IMR-90 (cell line): Measurements from ENCODE around the gene UPK1B. TPM values are rescaled to one million over a fixed set of nuclear protein-coding genes. Genes with fewer than 3 reads are reported as not detected.

Source experiments
- ATAC-seq: fragments of 200-7000 bp; cut with Tn5 transposase; 2 replicates; pipeline ENCODE4 v1.9.1; 2020; ENCODE audit warnings: low read depth, mild to moderate bottlenecking, moderate library complexity
- BruUV-seq: library from RNA; stranded (reverse); fragments of 400-500 nt; replicated peaks from 2 replicates; lab custom pipeline; 2021; lab: Mats Ljungman, UMichigan
- CTCF ChIA-PET: fragments of 300-600 bp; formaldehyde crosslinking; extraction: SDS; loops from one replicate; lab custom pipeline; 2021; ENCODE audit warnings: antibody characterized with exemption; lab: Yijun Ruan, JAX
- POLR2A ChIA-PET: fragments of 300-600 bp; sonication (Branson Sonifier 250); formaldehyde crosslinking; loops from one replicate; lab custom pipeline; 2022; ENCODE audit warnings: antibody characterized with exemption; ENCODE audit not compliant: unreplicated experiment; lab: Charles Lee
- DNase-seq: peaks from one replicate; pipeline ENCODE4 v3.0.0; 2013
- H2AFZ ChIP-seq: replicated peaks from 2 replicates; pipeline ENCODE3; 2013; ENCODE audit warnings: low read length, mild to moderate bottlenecking; ENCODE audit not compliant: poor library complexity
- H2AK5ac ChIP-seq: 2 replicates; pipeline ENCODE4 v1.6.1; 2013; ENCODE audit warnings: low read depth, low read length, inconsistent platforms
- H2AK9ac ChIP-seq: replicated peaks from 2 replicates; pipeline ENCODE3; 2013; ENCODE audit warnings: mild to moderate bottlenecking, low read depth, low read length, moderate library complexity; ENCODE audit not compliant: poor library complexity
- H2BK120ac ChIP-seq: 2 replicates; pipeline ENCODE4 v1.6.1; 2013; ENCODE audit warnings: low read depth, low read length, inconsistent platforms
- H2BK15ac ChIP-seq: 3 replicates; pipeline ENCODE4 v1.6.1; 2013; ENCODE audit warnings: low read depth, low read length, inconsistent platforms
- H2BK20ac ChIP-seq: 2 replicates; pipeline ENCODE4 v1.6.1; 2013; ENCODE audit warnings: low read depth, mild to moderate bottlenecking, inconsistent platforms, low read length, moderate library complexity
- H2BK5ac ChIP-seq: 2 replicates; pipeline ENCODE4 v1.6.1; 2013; ENCODE audit warnings: mild to moderate bottlenecking, low read depth, low read length, inconsistent platforms; ENCODE audit not compliant: poor library complexity, severe bottlenecking
- H3K14ac ChIP-seq: replicated peaks from 2 replicates; pipeline ENCODE4 v1.6.1; 2013; ENCODE audit warnings: low read depth, low read length, inconsistent platforms
- H3K18ac ChIP-seq: 2 replicates; pipeline ENCODE4 v1.6.1; 2013; ENCODE audit warnings: low read depth, low read length, control low read depth
- H3K23ac ChIP-seq: 2 replicates; pipeline ENCODE4 v1.6.1; 2013; ENCODE audit warnings: low read depth, low read length, inconsistent platforms
- H3K27ac ChIP-seq: 2 replicates; pipeline ENCODE4 v1.5.1; 2013; ENCODE audit warnings: mild to moderate bottlenecking, control low read depth, low read length; ENCODE audit not compliant: insufficient read depth
- H3K27me3 ChIP-seq: 2 replicates; pipeline ENCODE4 v1.6.1; 2013; ENCODE audit warnings: low read length; ENCODE audit not compliant: control insufficient read depth, insufficient read depth
- H3K36me3 ChIP-seq: 2 replicates; pipeline ENCODE4 v1.6.1; 2013; ENCODE audit warnings: low read length, mixed read lengths; ENCODE audit not compliant: control insufficient read depth, insufficient read depth
- H3K4ac ChIP-seq: 2 replicates; pipeline ENCODE4 v1.6.1; 2013; ENCODE audit warnings: low read depth, low read length, inconsistent platforms
- H3K4me1 ChIP-seq: 2 replicates; pipeline ENCODE4 v1.6.1; 2013; ENCODE audit warnings: low read length, mixed read lengths; ENCODE audit not compliant: control insufficient read depth, insufficient read depth
- H3K4me2 ChIP-seq: 2 replicates; pipeline ENCODE4 v1.6.1; 2013; ENCODE audit warnings: low read depth, mild to moderate bottlenecking, control low read depth, low read length, moderate library complexity
- H3K4me3 ChIP-seq: 2 replicates; pipeline ENCODE4 v1.5.1; 2013; ENCODE audit warnings: low read depth, mild to moderate bottlenecking, control low read depth, low read length, moderate library complexity; ENCODE audit not compliant: insufficient read depth
- H3K56ac ChIP-seq: 2 replicates; pipeline ENCODE4 v1.6.1; 2013; ENCODE audit warnings: low read length, inconsistent platforms; ENCODE audit not compliant: insufficient read depth; ENCODE audit errors: extremely low read depth
- H3K79me1 ChIP-seq, 2 experiments: 2 replicates each; pipeline ENCODE4 v1.6.1; 2013; ENCODE audit warnings: low read length in 2 of 2, inconsistent platforms in 1 of 2, low read depth in 1 of 2
- H3K9ac ChIP-seq: 2 replicates; pipeline ENCODE4 v1.6.1; 2013; ENCODE audit warnings: low read depth, low read length, control low read depth
- H3K9me1 ChIP-seq: 2 replicates; pipeline ENCODE4 v1.6.1; 2013; ENCODE audit warnings: low read length, inconsistent platforms; ENCODE audit not compliant: insufficient read depth
- H3K9me3 ChIP-seq: 2 replicates; pipeline ENCODE4 v1.6.1; 2013; ENCODE audit warnings: low read length; ENCODE audit not compliant: control insufficient read depth, insufficient read depth
- H4K20me1 ChIP-seq: 2 replicates; pipeline ENCODE4 v1.6.1; 2013; ENCODE audit warnings: low read length, inconsistent platforms; ENCODE audit not compliant: insufficient read depth
- H4K5ac ChIP-seq: 2 replicates; pipeline ENCODE4 v1.6.1; 2013; ENCODE audit warnings: mild to moderate bottlenecking, low read depth, low read length, control low read depth
- H4K8ac ChIP-seq, 2 experiments: 2 replicates each; pipeline ENCODE4 v1.6.1; 2013; ENCODE audit warnings: low read depth in 2 of 2, low read length in 2 of 2, control low read depth in 1 of 2, inconsistent platforms in 1 of 2
- H4K91ac ChIP-seq: 2 replicates; pipeline ENCODE4 v1.6.1; 2013; ENCODE audit warnings: low read depth, low read length, inconsistent platforms; ENCODE audit not compliant: insufficient read depth
- FOS ChIP-seq: fragments of 150-350 bp; IDR thresholded peaks from 2 replicates; pipeline ENCODE4 v1.6.1; 2016; ENCODE audit warnings: low read depth, low read length
- MAFK ChIP-seq: IDR thresholded peaks from 2 replicates; pipeline ENCODE4 v1.6.1; 2012; ENCODE audit warnings: low read depth, low read length, improper control_type of control experiment
- NFE2L2 ChIP-seq: fragments of 150-350 bp; IDR thresholded peaks from 2 replicates; pipeline ENCODE4 v1.6.1; 2016; ENCODE audit warnings: low read depth, mild to moderate bottlenecking, low read length
- POLR2A ChIP-seq: IDR thresholded peaks from 2 replicates; pipeline ENCODE4 v1.6.1; 2012; ENCODE audit warnings: mild to moderate bottlenecking, low read depth, low read length
- RCOR1 ChIP-seq: IDR thresholded peaks from 2 replicates; pipeline ENCODE4 v1.6.1; 2012; ENCODE audit warnings: mild to moderate bottlenecking, low read length, improper control_type of control experiment; ENCODE audit not compliant: insufficient replicate concordance
- SMC3 ChIP-seq: fragments of 150-350 bp; IDR thresholded peaks from 2 replicates; pipeline ENCODE4 v1.6.1; 2016; ENCODE audit warnings: low read depth, mild to moderate bottlenecking, antibody characterized with exemption, low read length, moderate library complexity
- WGBS, 2 experiments: methylation state at CpG; one replicate each; pipeline versions ENCODE4 v1.1.5 to v1.1.7; 2013; ENCODE audit warnings: missing lambda C conversion rate in 2 of 2; ENCODE audit not compliant: insufficient read length in 1 of 2; ENCODE audit errors: extremely low coverage in 2 of 2; 5-methylcytosine and 5-hydroxymethylcytosine counted together
- dilution Hi-C: fragments of 300-500 bp; cut with HindIII; formaldehyde crosslinking; loops from one replicate; pipeline ENCODE4 v1.14.3; 2018; ENCODE audit warnings: low sequenced_read_pairs; ENCODE audit not compliant: unreplicated experiment
- in situ Hi-C: fragments of 300-500 bp; cut with MboI; formaldehyde crosslinking; loops from 3 replicates; pipeline ENCODE4 v1.14.3; 2019; ENCODE audit warnings: low sequenced_read_pairs, inconsistent platforms, mixed read lengths
- intact Hi-C: fragments of 100-400 bp; cut with micrococcal nuclease; formaldehyde crosslinking; loops from 2 replicates; pipeline ENCODE4 v1.10.0; 2022
- polyA plus RNA-seq, 3 experiments: library from polyadenylated mRNA; depleted of rRNA; stranded (reverse); fragments of >200 nt; gene quantifications; 2 replicates each; pipeline ENCODE4 v1.2.3, GENCODE V29; 2012; ENCODE audit warnings: low replicate concordance in 1 of 3
- total RNA-seq: library from RNA; depleted of rRNA; stranded (reverse); fragments of >200 nt; gene quantifications from 2 replicates; pipeline ENCODE4 v1.2.3, GENCODE V29; 2012
- TF ChIP-seq, protein P1 (sequence below): fragments of 150-350 bp; IDR thresholded peaks from 2 replicates; pipeline ENCODE4 v1.6.1; 2016; ENCODE audit warnings: low read depth, mild to moderate bottlenecking, low read length, moderate library complexity, borderline replicate concordance
- TF ChIP-seq, protein P2 (sequence below): fragments of 150-350 bp; IDR thresholded peaks from 2 replicates; pipeline ENCODE4 v1.6.1; 2017; ENCODE audit warnings: mild to moderate bottlenecking, antibody characterized with exemption, low read length, low read depth
- TF ChIP-seq, protein P3 (sequence below): conservative IDR thresholded peaks from 2 replicates; pipeline ENCODE4 v1.5.1; 2012; ENCODE audit warnings: mild to moderate bottlenecking, low read depth, low read length, improper control_type of control experiment

Gene UPK1B
- total and polyA plus RNA-seq, 2 of the 4 experiments (the other 2 are of a cell fraction): 0.36 to 0.55 TPM

DNA sequence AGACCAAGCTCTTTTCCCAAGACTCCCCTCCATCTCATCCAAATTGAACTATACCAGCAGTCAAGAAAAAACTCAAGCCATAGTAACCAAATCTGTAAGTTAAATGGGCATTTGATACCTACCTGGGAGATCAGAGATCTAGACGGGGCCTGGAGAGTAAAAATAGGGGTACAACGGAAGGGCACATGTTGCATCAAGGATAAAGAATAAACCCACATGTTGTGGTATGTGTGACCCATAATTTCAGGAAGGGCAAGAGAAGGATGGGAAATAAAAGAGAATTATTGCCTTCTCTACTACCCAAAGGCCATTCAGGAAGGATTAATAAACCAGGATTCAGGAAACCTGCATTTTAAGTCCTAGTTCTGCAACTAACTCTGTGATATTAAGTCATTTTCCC, 25.9 kb upstream of the UPK1B start:
- Histone ChIP-seq H3K36me3 (no peaks in the 10 kb centered on the region), H3K23ac (no peak overlapping the region), H2BK120ac (no peak overlapping the region; the same call in 1 of the 2 replicates), H4K20me1 (no peaks in the 10 kb centered on the region), H3K4me3 (no peak overlapping the region), H3K9me1 (peaks cover 2% of the 10 kb centered on the region; the same call in 1 of the 2 replicates), H3K9ac (no peak overlapping the region), H2BK15ac (peak overlapping the region; percentile 62; the same call in 2 of the 3 replicates), H2BK20ac (peak overlapping the region; percentile 36; the same call in 1 of the 2 replicates), H3K56ac (no peak overlapping the region), H2AK9ac (no peak overlapping the region), H3K4ac (no peak overlapping the region), H3K4me1 (peaks cover 4% of the 10 kb centered on the region), H2AK5ac (no peak overlapping the region), H3K27ac (no peak overlapping the region), H3K27me3 (no peaks in the 10 kb centered on the region), H4K91ac (no peak overlapping the region; the same call in 1 of the 2 replicates), H3K4me2 (no peak overlapping the region), H3K14ac (no peak overlapping the region), H4K5ac (no peak overlapping the region; the same call in 1 of the 2 replicates), H4K8ac (no peak overlapping the region), H3K79me1 (no peaks in the 10 kb centered on the region), H3K18ac (peak overlapping the region; percentile 88; the same call in 1 of the 2 replicates), H2BK5ac (peak overlapping the region; percentile 95), H3K9me3 (no peaks in the 10 kb centered on the region), H2AFZ (no peak overlapping the region)
- intact Hi-C loops: loop anchor here (5.0 kb wide), 1 partner anchor 35 kb away; no protein-coding TSS in a partner anchor
- DNase-seq (no peak), ATAC-seq (no peak)
- TF ChIP-seq NFE2L2 (no peak), RCOR1 (no peak), POLR2A (no peak), FOS (no peak), SMC3 (no peak), MAFK (no peak)
- TF ChIP-seq, protein P1, sequence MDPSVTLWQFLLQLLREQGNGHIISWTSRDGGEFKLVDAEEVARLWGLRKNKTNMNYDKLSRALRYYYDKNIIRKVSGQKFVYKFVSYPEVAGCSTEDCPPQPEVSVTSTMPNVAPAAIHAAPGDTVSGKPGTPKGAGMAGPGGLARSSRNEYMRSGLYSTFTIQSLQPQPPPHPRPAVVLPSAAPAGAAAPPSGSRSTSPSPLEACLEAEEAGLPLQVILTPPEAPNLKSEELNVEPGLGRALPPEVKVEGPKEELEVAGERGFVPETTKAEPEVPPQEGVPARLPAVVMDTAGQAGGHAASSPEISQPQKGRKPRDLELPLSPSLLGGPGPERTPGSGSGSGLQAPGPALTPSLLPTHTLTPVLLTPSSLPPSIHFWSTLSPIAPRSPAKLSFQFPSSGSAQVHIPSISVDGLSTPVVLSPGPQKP: no peak
- TF ChIP-seq, protein P2, sequence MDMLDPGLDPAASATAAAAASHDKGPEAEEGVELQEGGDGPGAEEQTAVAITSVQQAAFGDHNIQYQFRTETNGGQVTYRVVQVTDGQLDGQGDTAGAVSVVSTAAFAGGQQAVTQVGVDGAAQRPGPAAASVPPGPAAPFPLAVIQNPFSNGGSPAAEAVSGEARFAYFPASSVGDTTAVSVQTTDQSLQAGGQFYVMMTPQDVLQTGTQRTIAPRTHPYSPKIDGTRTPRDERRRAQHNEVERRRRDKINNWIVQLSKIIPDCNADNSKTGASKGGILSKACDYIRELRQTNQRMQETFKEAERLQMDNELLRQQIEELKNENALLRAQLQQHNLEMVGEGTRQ: no peak
- TF ChIP-seq, protein P3, sequence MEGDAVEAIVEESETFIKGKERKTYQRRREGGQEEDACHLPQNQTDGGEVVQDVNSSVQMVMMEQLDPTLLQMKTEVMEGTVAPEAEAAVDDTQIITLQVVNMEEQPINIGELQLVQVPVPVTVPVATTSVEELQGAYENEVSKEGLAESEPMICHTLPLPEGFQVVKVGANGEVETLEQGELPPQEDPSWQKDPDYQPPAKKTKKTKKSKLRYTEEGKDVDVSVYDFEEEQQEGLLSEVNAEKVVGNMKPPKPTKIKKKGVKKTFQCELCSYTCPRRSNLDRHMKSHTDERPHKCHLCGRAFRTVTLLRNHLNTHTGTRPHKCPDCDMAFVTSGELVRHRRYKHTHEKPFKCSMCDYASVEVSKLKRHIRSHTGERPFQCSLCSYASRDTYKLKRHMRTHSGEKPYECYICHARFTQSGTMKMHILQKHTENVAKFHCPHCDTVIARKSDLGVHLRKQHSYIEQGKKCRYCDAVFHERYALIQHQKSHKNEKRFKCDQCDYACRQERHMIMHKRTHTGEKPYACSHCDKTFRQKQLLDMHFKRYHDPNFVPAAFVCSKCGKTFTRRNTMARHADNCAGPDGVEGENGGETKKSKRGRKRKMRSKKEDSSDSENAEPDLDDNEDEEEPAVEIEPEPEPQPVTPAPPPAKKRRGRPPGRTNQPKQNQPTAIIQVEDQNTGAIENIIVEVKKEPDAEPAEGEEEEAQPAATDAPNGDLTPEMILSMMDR: no peak
- no TSS peak for BruUV-seq
- POLR2A ChIA-PET: no interaction called here
- no CpG with 5 or more reads among the region's 2 CpGs for WGBS, 2 experiments
- in situ Hi-C loops: loop anchor here (5.0 to 25.0 kb wide), 2 partner anchors 95 to 540 kb away; partner anchors contain the start of genes B4GALT4 and COX17
- CTCF ChIA-PET: interaction anchor here (1.9 kb wide), 1 partner anchor 94 kb away, joined by 9 read pairs; the partner anchor contains the start of gene B4GALT4
- dilution Hi-C loops: no loop called here
